HEK293 (cell line): Measurements from ENCODE around the gene ZNF609.

Source experiments
- CTCF ChIA-PET: fragments of 350-600 bp; formaldehyde crosslinking; extraction: SDS; loops from one replicate; lab custom pipeline; 2021; ENCODE audit warnings: antibody characterized with exemption; lab: Yijun Ruan, JAX
- POLR2A ChIA-PET: fragments of 300-600 bp; formaldehyde crosslinking; extraction: SDS; loops from one replicate; lab custom pipeline; 2020; ENCODE audit warnings: antibody characterized with exemption, inconsistent platforms; lab: Yijun Ruan, JAX
- H3K27ac ChIP-seq: fragments of 200-500 bp; sonication (Bioruptor generic); 2 replicates; pipeline ENCODE4 v1.5.1; 2014; ENCODE audit warnings: low read depth, low read length, control low read depth, inconsistent platforms; ENCODE audit errors: extremely low read depth
- H3K36me3 ChIP-seq, 2 experiments: fragments of 200-500 bp in 1 of 2; sonication (Bioruptor generic) in 1 of 2; 1 replicate in 1 of 2; 2 replicates in 1 of 2; pipeline ENCODE4 v1.5.1; 2014 to 2017; ENCODE audit warnings: inconsistent platforms in 2 of 2, low read length in 2 of 2; ENCODE audit not compliant: control insufficient read depth in 2 of 2, insufficient read depth in 1 of 2
- H3K4me1 ChIP-seq: fragments of 200-500 bp; sonication (Bioruptor generic); 2 replicates; pipeline ENCODE4 v1.5.1; 2014; ENCODE audit warnings: mild to moderate bottlenecking, low read length, inconsistent platforms; ENCODE audit not compliant: control insufficient read depth, insufficient read depth
- H3K4me3 ChIP-seq: 2 replicates; pipeline ENCODE4 v1.5.1; 2011; ENCODE audit warnings: low read depth, mild to moderate bottlenecking, control low read depth, low read length, moderate library complexity
- H3K9me3 ChIP-seq: fragments of 200-500 bp; sonication (Bioruptor generic); 2 replicates; pipeline ENCODE4 v1.5.1; 2014; ENCODE audit warnings: low read depth, low read length, inconsistent platforms; ENCODE audit not compliant: control insufficient read depth, insufficient read depth
- GLIS2 ChIP-seq: fragments of 450-650 bp; formaldehyde crosslinking; IDR thresholded peaks from 2 replicates; pipeline ENCODE4 v1.5.1; 2016; ENCODE audit warnings: missing biosample characterization, missing genetic modification characterization
- HOXD13 ChIP-seq: sonication (generic); formaldehyde crosslinking; IDR thresholded peaks from 2 replicates; pipeline ENCODE4 v1.8.0; 2022; ENCODE audit warnings: missing genetic modification reagents, borderline replicate concordance
- IKZF3 ChIP-seq: fragments of 450-650 bp; IDR thresholded peaks from 2 replicates; pipeline ENCODE4 v1.5.0; 2018; ENCODE audit warnings: missing biosample characterization, mild to moderate bottlenecking, missing genetic modification characterization, moderate library complexity
- ZBTB17 ChIP-seq: fragments of 450-650 bp; formaldehyde crosslinking; IDR thresholded peaks from 2 replicates; pipeline ENCODE4 v1.5.1; 2016; ENCODE audit warnings: missing biosample characterization, missing genetic modification characterization
- ZFP69B ChIP-seq: fragments of 450-650 bp; formaldehyde crosslinking; IDR thresholded peaks from 2 replicates; pipeline ENCODE4 v1.5.1; 2016; ENCODE audit warnings: missing biosample characterization, missing genetic modification characterization
- ZNF324 ChIP-seq: fragments of 450-650 bp; formaldehyde crosslinking; IDR thresholded peaks from 2 replicates; pipeline ENCODE4 v1.5.1; 2016; ENCODE audit warnings: missing biosample characterization, missing genetic modification characterization
- ZNF350 ChIP-seq: fragments of 450-650 bp; formaldehyde crosslinking; IDR thresholded peaks from 2 replicates; pipeline ENCODE4 v1.5.0; 2017; ENCODE audit warnings: missing biosample characterization, mild to moderate bottlenecking, missing genetic modification characterization
- ZNF555 ChIP-seq: fragments of 450-650 bp; formaldehyde crosslinking; conservative IDR thresholded peaks from 2 replicates; pipeline ENCODE4 v1.5.1; 2017; ENCODE audit warnings: missing biosample characterization, mild to moderate bottlenecking, missing genetic modification characterization, inconsistent platforms
- ZNF561 ChIP-seq: fragments of 450-650 bp; IDR thresholded peaks from 2 replicates; pipeline ENCODE4 v1.5.1; 2018; ENCODE audit warnings: missing biosample characterization, missing genetic modification characterization, borderline replicate concordance
- ZNF600 ChIP-seq: fragments of 450-650 bp; formaldehyde crosslinking; IDR thresholded peaks from 2 replicates; pipeline ENCODE4 v1.5.1; 2016; ENCODE audit warnings: missing biosample characterization, missing genetic modification characterization
- ZNF707 ChIP-seq: fragments of 450-650 bp; formaldehyde crosslinking; IDR thresholded peaks from 2 replicates; pipeline ENCODE4 v1.5.1; 2016; ENCODE audit warnings: missing biosample characterization, missing genetic modification characterization
- ZNF776 ChIP-seq: fragments of 450-650 bp; formaldehyde crosslinking; IDR thresholded peaks from 2 replicates; pipeline ENCODE4 v1.5.0; 2017; ENCODE audit warnings: missing biosample characterization, missing genetic modification characterization, borderline replicate concordance
- ZNF843 ChIP-seq: fragments of 450-650 bp; formaldehyde crosslinking; IDR thresholded peaks from 2 replicates; pipeline ENCODE4 v1.5.1; 2016; ENCODE audit warnings: missing biosample characterization, missing genetic modification characterization
- ZXDB ChIP-seq: fragments of 450-650 bp; formaldehyde crosslinking; IDR thresholded peaks from 2 replicates; pipeline ENCODE4 v1.5.1; 2016; ENCODE audit warnings: missing biosample characterization, missing genetic modification characterization
- TF ChIP-seq, protein P1 (sequence below): fragments of 450-650 bp; formaldehyde crosslinking; IDR thresholded peaks from 2 replicates; pipeline ENCODE4 v1.5.1; 2016; ENCODE audit warnings: missing biosample characterization, missing genetic modification characterization
- TF ChIP-seq, protein P2 (sequence below): fragments of 450-650 bp; formaldehyde crosslinking; IDR thresholded peaks from 2 replicates; pipeline ENCODE4 v1.5.1; 2017; ENCODE audit warnings: missing biosample characterization, missing genetic modification characterization
- TF ChIP-seq, protein P3 (sequence below): fragments of 450-650 bp; formaldehyde crosslinking; IDR thresholded peaks from 2 replicates; pipeline ENCODE4 v1.5.1; 2016; ENCODE audit warnings: missing biosample characterization, missing genetic modification characterization
- TF ChIP-seq, protein P4 (sequence below): fragments of 450-650 bp; formaldehyde crosslinking; IDR thresholded peaks from 2 replicates; pipeline ENCODE4 v1.5.1; 2017; ENCODE audit warnings: missing biosample characterization, missing genetic modification characterization

Gene ZNF609

DNA sequence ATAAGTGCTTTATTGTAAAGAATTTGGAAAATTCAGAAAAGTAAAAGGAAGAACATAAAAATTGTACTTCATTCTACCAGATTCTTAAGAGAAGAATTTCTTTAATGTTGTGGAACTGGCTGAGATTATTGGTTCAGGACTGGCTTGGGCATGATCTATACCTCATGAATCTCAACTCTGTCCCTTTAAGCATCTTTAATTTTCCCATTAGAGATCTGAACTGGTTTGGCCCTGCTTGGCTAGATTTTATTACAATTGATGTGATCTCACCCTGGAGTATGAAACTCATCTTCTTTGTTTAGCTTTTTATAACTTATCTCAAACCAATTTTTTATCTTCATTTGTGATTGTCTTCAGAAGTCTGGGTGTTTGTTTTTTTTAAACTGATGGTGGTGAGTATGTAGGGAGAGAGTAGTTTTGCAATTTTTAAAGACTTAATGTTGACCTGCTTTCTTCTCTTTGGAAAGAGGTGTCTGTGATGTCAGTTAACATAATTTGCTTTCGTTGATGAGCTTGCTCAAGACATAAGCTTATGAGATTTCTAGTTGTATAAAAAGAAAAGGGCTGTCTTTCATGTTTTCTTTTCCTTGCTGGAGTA lies 61.9 kb downstream of the ZNF609 start:
- Histone ChIP-seq H3K4me3 (no peak overlapping the region), H3K27ac (peak overlapping the region; percentile 43), H3K4me1 (peaks cover 22% of the 10 kb centered on the region), H3K9me3 (no peaks in the 10 kb centered on the region), H3K36me3 (no peaks in the 10 kb centered on the region; a peak in 1 of 3 replicates)
- CTCF ChIA-PET = no interaction called here
- TF ChIP-seq, protein P1, sequence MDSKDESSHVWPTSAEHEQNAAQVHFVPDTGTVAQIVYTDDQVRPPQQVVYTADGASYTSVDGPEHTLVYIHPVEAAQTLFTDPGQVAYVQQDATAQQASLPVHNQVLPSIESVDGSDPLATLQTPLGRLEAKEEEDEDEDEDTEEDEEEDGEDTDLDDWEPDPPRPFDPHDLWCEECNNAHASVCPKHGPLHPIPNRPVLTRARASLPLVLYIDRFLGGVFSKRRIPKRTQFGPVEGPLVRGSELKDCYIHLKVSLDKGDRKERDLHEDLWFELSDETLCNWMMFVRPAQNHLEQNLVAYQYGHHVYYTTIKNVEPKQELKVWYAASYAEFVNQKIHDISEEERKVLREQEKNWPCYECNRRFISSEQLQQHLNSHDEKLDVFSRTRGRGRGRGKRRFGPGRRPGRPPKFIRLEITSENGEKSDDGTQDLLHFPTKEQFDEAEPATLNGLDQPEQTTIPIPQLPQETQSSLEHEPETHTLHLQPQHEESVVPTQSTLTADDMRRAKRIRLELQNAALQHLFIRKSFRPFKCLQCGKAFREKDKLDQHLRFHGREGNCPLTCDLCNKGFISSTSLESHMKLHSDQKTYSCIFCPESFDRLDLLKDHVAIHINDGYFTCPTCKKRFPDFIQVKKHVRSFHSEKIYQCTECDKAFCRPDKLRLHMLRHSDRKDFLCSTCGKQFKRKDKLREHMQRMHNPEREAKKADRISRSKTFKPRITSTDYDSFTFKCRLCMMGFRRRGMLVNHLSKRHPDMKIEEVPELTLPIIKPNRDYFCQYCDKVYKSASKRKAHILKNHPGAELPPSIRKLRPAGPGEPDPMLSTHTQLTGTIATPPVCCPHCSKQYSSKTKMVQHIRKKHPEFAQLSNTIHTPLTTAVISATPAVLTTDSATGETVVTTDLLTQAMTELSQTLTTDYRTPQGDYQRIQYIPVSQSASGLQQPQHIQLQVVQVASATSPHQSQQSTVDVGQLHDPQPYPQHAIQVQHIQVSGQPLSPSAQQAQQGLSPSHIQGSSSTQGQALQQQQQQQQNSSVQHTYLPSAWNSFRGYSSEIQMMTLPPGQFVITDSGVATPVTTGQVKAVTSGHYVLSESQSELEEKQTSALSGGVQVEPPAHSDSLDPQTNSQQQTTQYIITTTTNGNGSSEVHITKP (tag by site-specific recombination) = peak; percentile 11; the same call in 1 of the 2 replicates
- 0 out of 2 replicates have a peak, but pooled peaks have one; percentile 5 for TF ChIP-seq ZXDB (tag by site-specific recombination)
- no peak for TF ChIP-seq ZNF776 (tag by site-specific recombination)
- TF ChIP-seq ZNF561 (tag by site-specific recombination) = no peak
- TF ChIP-seq ZNF350 = no peak
- TF ChIP-seq ZBTB17 = 0 out of 2 replicates have a peak, but pooled peaks have one; percentile 4
- no peak for TF ChIP-seq ZNF600 (tag by site-specific recombination)
- TF ChIP-seq, protein P2, sequence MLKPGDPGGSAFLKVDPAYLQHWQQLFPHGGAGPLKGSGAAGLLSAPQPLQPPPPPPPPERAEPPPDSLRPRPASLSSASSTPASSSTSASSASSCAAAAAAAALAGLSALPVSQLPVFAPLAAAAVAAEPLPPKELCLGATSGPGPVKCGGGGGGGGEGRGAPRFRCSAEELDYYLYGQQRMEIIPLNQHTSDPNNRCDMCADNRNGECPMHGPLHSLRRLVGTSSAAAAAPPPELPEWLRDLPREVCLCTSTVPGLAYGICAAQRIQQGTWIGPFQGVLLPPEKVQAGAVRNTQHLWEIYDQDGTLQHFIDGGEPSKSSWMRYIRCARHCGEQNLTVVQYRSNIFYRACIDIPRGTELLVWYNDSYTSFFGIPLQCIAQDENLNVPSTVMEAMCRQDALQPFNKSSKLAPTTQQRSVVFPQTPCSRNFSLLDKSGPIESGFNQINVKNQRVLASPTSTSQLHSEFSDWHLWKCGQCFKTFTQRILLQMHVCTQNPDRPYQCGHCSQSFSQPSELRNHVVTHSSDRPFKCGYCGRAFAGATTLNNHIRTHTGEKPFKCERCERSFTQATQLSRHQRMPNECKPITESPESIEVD (tag by site-specific recombination) = peak; percentile 68
- no peak for TF ChIP-seq GLIS2 (tag by site-specific recombination)
- TF ChIP-seq ZNF843 (tag by site-specific recombination) = peak; percentile 55; the same call in 1 of the 2 replicates
- TF ChIP-seq ZNF555 (tag by site-specific recombination) = no peak
- TF ChIP-seq IKZF3 (tag by site-specific recombination) = no peak
- TF ChIP-seq ZFP69B (tag by site-specific recombination) = no peak
- POLR2A ChIA-PET = no interaction called here

DNA sequence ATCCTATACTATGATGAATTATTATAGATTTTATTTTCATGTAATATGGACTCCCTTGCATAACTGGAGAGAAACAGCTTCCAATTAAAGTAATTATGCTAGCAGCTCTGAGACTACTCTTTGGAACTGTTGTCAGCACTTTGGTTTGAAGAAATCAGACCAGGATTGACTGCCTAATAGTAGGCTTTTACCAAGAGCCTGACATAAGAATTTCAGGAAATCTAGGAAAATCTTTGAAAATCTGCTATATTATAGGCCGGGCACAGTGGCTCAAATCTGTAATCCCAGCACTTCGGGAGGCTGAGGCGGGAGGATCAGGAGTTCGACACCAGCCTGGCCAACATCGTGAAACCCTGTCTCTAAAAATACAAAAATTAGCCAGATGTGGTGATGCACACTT lies 62.9 kb downstream of the ZNF609 start:
- ChIA-PET POLR2A (no interaction called here), CTCF (interaction anchor here (0.6 kb wide), 1 partner anchor 49 kb away, joined by 3 read pairs; no protein-coding TSS in a partner anchor)
- no peaks in the 10 kb centered on the region for H3K9me3 ChIP-seq
- TF ChIP-seq HOXD13 (CRISPR knock-in tag) (no peak), ZNF324 (tag by site-specific recombination) (no peak), ZNF707 (tag by site-specific recombination) (no peak)
- TF ChIP-seq, protein P3, sequence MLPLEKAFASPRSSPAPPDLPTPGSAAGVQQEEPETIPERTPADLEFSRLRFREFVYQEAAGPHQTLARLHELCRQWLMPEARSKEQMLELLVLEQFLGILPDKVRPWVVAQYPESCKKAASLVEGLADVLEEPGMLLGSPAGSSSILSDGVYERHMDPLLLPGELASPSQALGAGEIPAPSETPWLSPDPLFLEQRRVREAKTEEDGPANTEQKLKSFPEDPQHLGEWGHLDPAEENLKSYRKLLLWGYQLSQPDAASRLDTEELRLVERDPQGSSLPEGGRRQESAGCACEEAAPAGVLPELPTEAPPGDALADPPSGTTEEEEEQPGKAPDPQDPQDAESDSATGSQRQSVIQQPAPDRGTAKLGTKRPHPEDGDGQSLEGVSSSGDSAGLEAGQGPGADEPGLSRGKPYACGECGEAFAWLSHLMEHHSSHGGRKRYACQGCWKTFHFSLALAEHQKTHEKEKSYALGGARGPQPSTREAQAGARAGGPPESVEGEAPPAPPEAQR (tag by site-specific recombination) = no peak
- TF ChIP-seq, protein P4, sequence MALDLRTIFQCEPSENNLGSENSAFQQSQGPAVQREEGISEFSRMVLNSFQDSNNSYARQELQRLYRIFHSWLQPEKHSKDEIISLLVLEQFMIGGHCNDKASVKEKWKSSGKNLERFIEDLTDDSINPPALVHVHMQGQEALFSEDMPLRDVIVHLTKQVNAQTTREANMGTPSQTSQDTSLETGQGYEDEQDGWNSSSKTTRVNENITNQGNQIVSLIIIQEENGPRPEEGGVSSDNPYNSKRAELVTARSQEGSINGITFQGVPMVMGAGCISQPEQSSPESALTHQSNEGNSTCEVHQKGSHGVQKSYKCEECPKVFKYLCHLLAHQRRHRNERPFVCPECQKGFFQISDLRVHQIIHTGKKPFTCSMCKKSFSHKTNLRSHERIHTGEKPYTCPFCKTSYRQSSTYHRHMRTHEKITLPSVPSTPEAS (tag by site-specific recombination) = no peak
- no peak overlapping the region for H3K4me3 ChIP-seq
- H3K27ac ChIP-seq = no peak overlapping the region
- H3K4me1 ChIP-seq = peaks cover 22% of the 10 kb centered on the region
- no peaks in the 10 kb centered on the region for H3K36me3 ChIP-seq
